Measurements from ENCODE around the gene GFM2. TPM values are rescaled to one million over a fixed set of nuclear protein-coding genes. Genes with fewer than 3 reads are reported as not detected.
A peak's percentile ranks its signal among the peaks of the same experiment; 100 is the strongest.

GFM2 gene
- polyA plus RNA-seq, 1 of the 3 experiments (the other 2 are of a cell fraction), result 29.5 TPM

GRCh38 chr5:74686962-74687751 lies 79.8 kb downstream of the GFM2 start:
- CTCF ChIA-PET, result interaction anchor here (4.1 kb wide), 1 partner anchor 14 kb away, joined by 15 read pairs; no protein-coding TSS in a partner anchor
- Histone ChIP-seq H3K36me3 (replicated peaks in 1 of 2; ENCODE audit: control insufficient read depth in 1 of 2, insufficient read depth in 2 of 2, low read length in 1 of 2) (peaks cover 12 to 22% of the 10 kb centered on the region in 2 experiments), H3K4me3 (ENCODE audit: low read depth in 2 of 2, low read length in 1 of 2) (no peak overlapping the region), H3K4me1 (ENCODE audit: control insufficient read depth in 1 of 2, insufficient read depth in 2 of 2, low read depth in 1 of 2, low read length in 1 of 2) (peaks cover 0 to 14% of the 10 kb centered on the region in 2 experiments; a peak in 1 of 4 replicates), H3F3A (replicated peaks; ENCODE audit: insufficient read depth) (peaks cover 4% of the 10 kb centered on the region), H3K9ac (no peak overlapping the region), H3K27me3 (ENCODE audit: insufficient read depth) (no peaks in the 10 kb centered on the region), H3K27ac (ENCODE audit: low read depth in 2 of 2, low read length in 1 of 2) (no peak overlapping the region), H4K20me1 (ENCODE audit: insufficient read depth) (no peaks in the 10 kb centered on the region), H3K9me2 (no peaks in the 10 kb centered on the region), H3K79me2 (ENCODE audit: insufficient read depth) (peaks cover 18% of the 10 kb centered on the region), H3K4me2 (no peak overlapping the region), H3K9me3 (no peaks in the 10 kb centered on the region), H2AFZ (ENCODE audit: low read depth) (no peak overlapping the region)
- POLR2A ChIA-PET, result interaction anchor here (0.6 kb wide), 1 partner anchor 550 kb away, joined by 3 read pairs; no protein-coding TSS in a partner anchor
- TF ChIP-seq RAD21 (IDR thresholded peaks at IDR 0.05; ENCODE audit: low read length) (no peak), RFX5 (IDR thresholded peaks at IDR 0.05; ENCODE audit: low read length) (no peak)
- 95% methylated on average over 5 of the region's 5 CpGs for WGBS (ENCODE audit: low lambda C conversion rate)
- DNase-seq, result no peak

GRCh38 chr5:74685979-74686631 lies 80.8 kb downstream of the GFM2 start:
- Histone ChIP-seq H3K9me2 (no peaks in the 10 kb centered on the region), H3K27ac (ENCODE audit: low read depth in 2 of 2, low read length in 1 of 2) (no peak overlapping the region), H3K79me2 (ENCODE audit: insufficient read depth) (peaks cover 18% of the 10 kb centered on the region), H3K4me3 (ENCODE audit: low read depth in 2 of 2, low read length in 1 of 2) (peak overlapping the region; percentile 76 to 82), H2AFZ (ENCODE audit: low read depth) (0 out of 2 replicates have a peak overlapping the region, but pooled peaks have one; percentile 87), H3K4me1 (ENCODE audit: control insufficient read depth in 1 of 2, insufficient read depth in 2 of 2, low read depth in 1 of 2, low read length in 1 of 2) (peaks cover 0 to 14% of the 10 kb centered on the region in 2 experiments; a peak in 1 of 4 replicates), H3K27me3 (ENCODE audit: insufficient read depth) (no peaks in the 10 kb centered on the region), H3K36me3 (replicated peaks in 1 of 2; ENCODE audit: control insufficient read depth in 1 of 2, insufficient read depth in 2 of 2, low read length in 1 of 2) (peaks cover 12 to 15% of the 10 kb centered on the region in 2 experiments), H3K9me3 (no peaks in the 10 kb centered on the region), H4K20me1 (ENCODE audit: insufficient read depth) (no peaks in the 10 kb centered on the region), H3F3A (replicated peaks; ENCODE audit: insufficient read depth) (peaks cover 4% of the 10 kb centered on the region), H3K9ac (peak overlapping the region; percentile 79; the same call in 1 of the 2 replicates), H3K4me2 (peak overlapping the region; percentile 92)
- DNase-seq, result peak; percentile 21
- ChIA-PET POLR2A (no interaction called here), CTCF (interaction anchor here (0.5 to 4.1 kb wide), 6 partner anchors 10 to 80 kb away, joined by 3 to 15 read pairs (median 3); partner anchors contain the start of genes GFM2 and NSA2)
- 90% methylated on average over 10 of the region's 10 CpGs for WGBS (ENCODE audit: low lambda C conversion rate)
- TF ChIP-seq JUND (IDR thresholded peaks at IDR 0.05), result no peak
- TF ChIP-seq EZH2phosphoT487 (IDR thresholded peaks at IDR 0.05; ENCODE audit: borderline replicate concordance, low read depth), result no peak
- no peak for TF ChIP-seq NFIC (IDR thresholded peaks at IDR 0.05; ENCODE audit: borderline replicate concordance)
- TF ChIP-seq POLR2AphosphoS5 (IDR thresholded peaks at IDR 0.05; ENCODE audit: low read depth, low read length), result no peak
- no peak for TF ChIP-seq RFX5 (IDR thresholded peaks at IDR 0.05; ENCODE audit: low read length)
- no peak for TF ChIP-seq RXRA (IDR thresholded peaks at IDR 0.05; ENCODE audit: borderline replicate concordance, low read depth)
- no peak for TF ChIP-seq TEAD4 (IDR thresholded peaks at IDR 0.05; ENCODE audit: borderline replicate concordance, insufficient read depth)
- no peak for TF ChIP-seq FOXM1 (IDR thresholded peaks at IDR 0.05; ENCODE audit: low read depth)
- TF ChIP-seq MXI1 (IDR thresholded peaks at IDR 0.05; ENCODE audit: low read depth, low read length), result no peak
- no peak for TF ChIP-seq YY1 (IDR thresholded peaks at IDR 0.05; ENCODE audit: low read depth)
- TF ChIP-seq REST (IDR thresholded peaks at IDR 0.05; ENCODE audit: low read depth, low read length), result no peak
- no peak for TF ChIP-seq EP300 (IDR thresholded peaks at IDR 0.05; ENCODE audit: borderline replicate concordance in 1 of 2, low read depth in 1 of 2, low read length in 1 of 2)
- no peak for TF ChIP-seq USF2 (IDR thresholded peaks at IDR 0.05; ENCODE audit: borderline replicate concordance, low read depth, low read length)
